ENCODE data around the gene MAML2. TPM values are rescaled to one million over a fixed set of nuclear protein-coding genes. Genes with fewer than 3 reads are reported as not detected.

MAML2 gene
- total and polyA plus RNA-seq, 2 of the 13 experiments (the other 11 are each of a cell fraction or from before 2014, with no cell fraction given): 2.3 to 25.9 TPM

GRCh38 chr11:96114178-96115064 lies 228.6 kb downstream of the MAML2 start (continued):
- TF ChIP-seq POLR2G (IDR thresholded peaks at IDR 0.05; ENCODE audit: low read depth, low read length) (no peak), FOSL2 (CRISPR knock-in tag; IDR thresholded peaks at IDR 0.05) (no peak), HOXA9 (CRISPR knock-in tag; IDR thresholded peaks at IDR 0.05; ENCODE audit: borderline replicate concordance) (no peak), ZSCAN5A (CRISPR knock-in tag; IDR thresholded peaks at IDR 0.05; ENCODE audit: borderline replicate concordance) (no peak), NR2C2 (CRISPR knock-in tag; IDR thresholded peaks at IDR 0.05; ENCODE audit: borderline replicate concordance) (no peak), ZNF687 (CRISPR knock-in tag; IDR thresholded peaks at IDR 0.05) (no peak), ZXDC (CRISPR knock-in tag; IDR thresholded peaks at IDR 0.05) (no peak), CREBL2 (CRISPR knock-in tag; IDR thresholded peaks at IDR 0.05; ENCODE audit: borderline replicate concordance) (no peak), ZEB1 (IDR thresholded peaks at IDR 0.05; ENCODE audit: insufficient replicate concordance, low read depth) (no peak)
